GM10248 (cell line): ENCODE results near the gene POC1B.

Source experiments
- CTCF ChIA-PET: fragments of 300-600 bp; sonication (Branson Sonifier 250); formaldehyde crosslinking; extraction: SDS; loops from one replicate; lab custom pipeline; 2021; ENCODE audit warnings: antibody characterized with exemption; lab: Yijun Ruan, JAX
- POLR2A ChIA-PET: fragments of 350-650 bp; sonication (Branson Sonifier 250); formaldehyde crosslinking; extraction: SDS; loops from one replicate; lab custom pipeline; 2020; ENCODE audit warnings: antibody characterized with exemption; lab: Yijun Ruan, JAX
- DNase-seq: peaks from one replicate; pipeline ENCODE4 v3.0.0; 2012; ENCODE audit errors: extremely low spot score
- CTCF ChIP-seq: IDR thresholded peaks from 2 replicates; pipeline ENCODE4 v1.5.1; 2012; ENCODE audit warnings: mild to moderate bottlenecking, low read depth; ENCODE audit errors: extremely low read depth, missing control alignments, control extremely low read depth

The POC1B gene

GRCh38 chr12:89529738-89530137 lies 3.9 kb upstream of the POC1B start:
- ChIA-PET CTCF (interaction anchor here (0.8 to 9.7 kb wide), 11 partner anchors 10 to 513 kb away, joined by 3 to 132 read pairs (median 4); no protein-coding TSS in a partner anchor), POLR2A (no interaction called here)
- peak; percentile 68 for TF ChIP-seq CTCF
- peak; percentile 60 for DNase-seq

GRCh38 chr12:89528434-89528833 lies 2.6 kb upstream of the POC1B start:
- no peak for DNase-seq
- CTCF ChIA-PET: interaction anchor here (0.8 to 9.7 kb wide), 7 partner anchors 10 to 547 kb away, joined by 3 to 132 read pairs (median 4); no protein-coding TSS in a partner anchor
- no peak for TF ChIP-seq CTCF
- POLR2A ChIA-PET: no interaction called here

- CTCF ChIA-PET: interaction anchor here (0.9 to 9.7 kb wide), 12 partner anchors 13 to 507 kb away, joined by 3 to 132 read pairs (median 6); partner anchors contain the start of gene ATP2B1
- peak; percentile 60 for DNase-seq
Measured at GRCh38 chr12:89525305-89525823, 483 bp downstream of the POC1B start.

GRCh38 chr12:89524541-89525304 lies 1.1 kb downstream of the POC1B start, which contains the start of gene GALNT4:
Gene GALNT4 (minus strand): TSS chr12:89524796. CDS start chr12:89524549, 247 bp downstream.
- peak; percentile 88 for DNase-seq
- POLR2A ChIA-PET: interaction anchor here (0.6 kb wide), 1 partner anchor 279 kb away, joined by 4 read pairs; no protein-coding TSS in a partner anchor
- CTCF ChIA-PET: interaction anchor here (0.8 to 9.7 kb wide), 18 partner anchors 12 to 507 kb away, joined by 3 to 132 read pairs (median 4); partner anchors contain the start of gene ATP2B1
- TF ChIP-seq CTCF: peak; percentile 66

More at GRCh38 chr12:89525305-89525823, 483 bp downstream of the POC1B start:
- no peak for TF ChIP-seq CTCF
- POLR2A ChIA-PET: interaction anchor here (0.6 kb wide), 1 partner anchor 278 kb away, joined by 4 read pairs; no protein-coding TSS in a partner anchor

GRCh38 chr12:89523843-89524540 lies 1.9 kb downstream of the POC1B start:
- CTCF ChIA-PET: interaction anchor here (0.8 to 9.7 kb wide), 15 partner anchors 12 to 506 kb away, joined by 3 to 132 read pairs (median 5); partner anchors contain the start of gene ATP2B1
- POLR2A ChIA-PET: no interaction called here
- no peak for TF ChIP-seq CTCF
- no peak for DNase-seq

- TF ChIP-seq CTCF: no peak
- ChIA-PET CTCF (interaction anchor here (1.3 to 9.7 kb wide), 7 partner anchors 11 to 506 kb away, joined by 3 to 132 read pairs (median 4); no protein-coding TSS in a partner anchor), POLR2A (no interaction called here)
- DNase-seq: no peak
Measured at GRCh38 chr12:89523393-89523792, 2.5 kb downstream of the POC1B start.
